ENCODE measurements around the gene LRCH3. TPM values are rescaled to one million over a fixed set of nuclear protein-coding genes. Genes with fewer than 3 reads are reported as not detected.

The LRCH3 gene
- total RNA-seq, 1 experiment from 2014 or later: 75.8 TPM

GRCh38 chr3:197830308-197830966 lies 39.4 kb downstream of the LRCH3 start:
- Histone ChIP-seq H3K9me3 (ENCODE audit: control insufficient read depth, insufficient read depth, low read depth, low read length) (no peaks in the 10 kb centered on the region), H3K4me1 (ENCODE audit: control insufficient read depth, insufficient read depth, low read length) (no peaks in the 10 kb centered on the region), H3K27ac (ENCODE audit: low read length) (no peak overlapping the region), H3K4me3 (ENCODE audit: low read depth in 2 of 2, low read length in 2 of 2) (no peak overlapping the region), H3K27me3 (ENCODE audit: control insufficient read depth, insufficient read depth, low read length) (no peaks in the 10 kb centered on the region), H3K36me3 (ENCODE audit: control insufficient read depth, insufficient read depth, low read length) (peaks cover 51% of the 10 kb centered on the region)
- in situ Hi-C loops (cut with HindIII; ENCODE audit: low pct_unique_long_range_greater_than_20kb, low sequenced_read_pairs) (no loop called here), intact Hi-C loops (cut with micrococcal nuclease; ENCODE audit: unreplicated experiment) (no loop called here)
- TF ChIP-seq CTCF (IDR thresholded peaks at IDR 0.05): no peak
- TF ChIP-seq SIN3A (IDR thresholded peaks at IDR 0.05; ENCODE audit: borderline replicate concordance, insufficient read depth, low read depth, low read length): no peak
- TF ChIP-seq POLR2AphosphoS5 (IDR thresholded peaks at IDR 0.05; ENCODE audit: low read depth, low read length): no peak
- TF ChIP-seq REST (IDR thresholded peaks at IDR 0.05; ENCODE audit: insufficient read depth in 1 of 2, low read depth in 2 of 2, low read length in 1 of 2): no peak
- TF ChIP-seq TCF7L2 (IDR thresholded peaks at IDR 0.05; ENCODE audit: low read depth, low read length): no peak
- DNase-seq (ENCODE audit: low read depth, low spot score) (no peak), ATAC-seq (no peak)
- BruUV-seq (replicated peaks): no TSS peak
- POLR2A ChIA-PET: no interaction called here
- CTCF ChIA-PET: no interaction called here

GRCh38 chr3:197830967-197831313 lies 39.9 kb downstream of the LRCH3 start:
- no peak for ATAC-seq
- ChIA-PET POLR2A (no interaction called here), CTCF (no interaction called here)
- intact Hi-C loops (cut with micrococcal nuclease; ENCODE audit: unreplicated experiment) (no loop called here), in situ Hi-C loops (cut with HindIII; ENCODE audit: low pct_unique_long_range_greater_than_20kb, low sequenced_read_pairs) (no loop called here)
- Histone ChIP-seq H3K9me3 (ENCODE audit: control insufficient read depth, insufficient read depth, low read depth, low read length) (no peaks in the 10 kb centered on the region), H3K27ac (ENCODE audit: low read length) (no peak overlapping the region), H3K4me3 (ENCODE audit: low read depth in 2 of 2, low read length in 2 of 2) (no peak overlapping the region), H3K36me3 (ENCODE audit: control insufficient read depth, insufficient read depth, low read length) (peaks cover 54% of the 10 kb centered on the region), H3K27me3 (ENCODE audit: control insufficient read depth, insufficient read depth, low read length) (no peaks in the 10 kb centered on the region), H3K4me1 (ENCODE audit: control insufficient read depth, insufficient read depth, low read length) (no peaks in the 10 kb centered on the region)
- TF ChIP-seq REST (IDR thresholded peaks at IDR 0.05; ENCODE audit: insufficient read depth in 1 of 2, low read depth in 2 of 2, low read length in 1 of 2): no peak
- no peak for TF ChIP-seq POLR2AphosphoS5 (IDR thresholded peaks at IDR 0.05; ENCODE audit: low read depth, low read length)
- no peak for TF ChIP-seq TCF7L2 (IDR thresholded peaks at IDR 0.05; ENCODE audit: low read depth, low read length)
- no peak for TF ChIP-seq CTCF (IDR thresholded peaks at IDR 0.05)
- TF ChIP-seq SIN3A (IDR thresholded peaks at IDR 0.05; ENCODE audit: borderline replicate concordance, insufficient read depth, low read depth, low read length): no peak
- no peak for DNase-seq (ENCODE audit: low read depth, low spot score)
- no TSS peak for BruUV-seq (replicated peaks)
